GM18499 (cell line): Measurements from ENCODE around the gene CATSPER2.
"Not testable (repeated sequence)": the region's sequence is repeated elsewhere in the genome, so short reads cannot be mapped to it uniquely, and the experiment has no call there.

Experiments used
- ATAC-seq: cut with Tn5 transposase; IDR thresholded peaks from one replicate; pipeline ENCODE4 v1.9.1; 2021; ENCODE audit warnings: moderate number of reproducible peaks; ENCODE audit not compliant: insufficient read depth, unreplicated experiment

Gene CATSPER2

DNA sequence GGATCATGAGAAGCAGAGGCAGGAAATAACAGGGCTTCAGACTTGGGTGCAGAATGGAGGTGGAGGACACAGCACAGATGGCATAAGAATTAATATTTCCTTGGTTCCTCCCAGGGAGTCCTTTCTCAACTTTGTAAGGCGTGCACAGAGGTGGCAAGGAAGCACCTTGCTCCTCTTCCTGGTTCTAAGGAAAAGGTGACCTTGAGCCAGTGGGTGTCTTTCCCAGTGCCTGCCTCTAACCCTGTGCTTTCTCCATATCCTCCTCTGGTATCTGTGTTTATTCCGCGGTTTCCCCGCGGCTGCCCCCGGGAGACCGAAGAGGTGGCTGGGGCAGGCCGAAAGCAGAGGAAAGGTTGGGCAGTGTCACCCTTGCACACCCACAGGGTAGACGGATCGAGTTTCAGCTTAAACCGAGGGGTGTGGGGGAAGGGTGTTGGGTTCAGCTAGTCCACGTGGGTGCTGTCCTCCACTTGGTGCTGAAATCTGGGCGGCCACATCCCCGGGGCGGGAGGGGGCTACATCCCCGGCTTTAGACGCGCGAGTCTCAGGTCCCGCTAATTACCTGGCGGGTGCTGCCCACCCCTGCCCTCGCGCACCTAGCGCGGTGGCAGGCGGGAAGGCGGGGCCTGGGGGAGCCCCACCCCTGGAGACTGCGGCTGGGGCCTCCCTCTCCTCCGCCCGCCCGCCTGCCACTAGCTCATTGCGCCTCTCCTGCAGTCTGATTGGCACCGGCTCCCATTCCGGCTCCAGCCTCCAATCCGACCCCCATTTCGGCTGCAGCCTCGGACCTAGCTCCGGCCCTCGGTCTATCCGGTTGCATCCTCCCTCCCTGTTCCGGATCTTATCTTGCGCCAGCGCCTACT lies 55.1 kb downstream of the CATSPER2 start, which contains the start of gene CKMT1B:
TSS of gene CKMT1B (plus strand) at position 700 of the 863 bp plus-strand sequence. CDS start 192 bp downstream, outside the sequence.
- not testable (repeated sequence) for ATAC-seq

DNA sequence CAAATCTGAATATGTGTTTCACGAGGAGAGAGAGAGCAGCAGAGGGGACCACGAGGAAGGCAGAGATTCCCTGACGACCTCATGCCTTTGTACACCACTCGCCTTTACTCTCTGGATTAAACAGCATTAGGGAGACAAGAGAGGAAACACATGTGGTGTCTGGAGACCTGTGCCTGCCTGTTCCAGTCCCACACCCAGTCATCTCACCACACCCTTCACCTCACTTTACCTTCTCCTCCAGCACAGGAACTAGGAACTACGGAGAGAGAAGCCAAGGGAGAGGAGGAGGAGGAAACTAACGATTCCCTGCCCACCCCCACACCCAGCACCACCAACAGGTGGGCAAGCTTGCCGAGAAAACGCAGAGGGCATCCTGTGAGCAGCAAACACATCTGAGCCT lies 55.8 kb downstream of the CATSPER2 start:
- ATAC-seq: not testable (repeated sequence)

- ATAC-seq: peak; percentile 83
These were observed 58.7 kb downstream of the CATSPER2 start, which contains the start of gene PPIP5K1 for GRCh38 chr15:43589778-43590466. Gene PPIP5K1 (minus strand): TSS chr15:43590208. CDS start chr15:43584504, 5,704 bp downstream.
